ENCODE measurements around the gene BCAR3. TPM values are rescaled to one million over a fixed set of nuclear protein-coding genes. Genes with fewer than 3 reads are reported as not detected.
A peak's percentile ranks its signal among the peaks of the same experiment; 100 is the strongest.

BCAR3 gene
- total RNA-seq = 25.2 and 39.3 TPM in 2 replicates

DNA sequence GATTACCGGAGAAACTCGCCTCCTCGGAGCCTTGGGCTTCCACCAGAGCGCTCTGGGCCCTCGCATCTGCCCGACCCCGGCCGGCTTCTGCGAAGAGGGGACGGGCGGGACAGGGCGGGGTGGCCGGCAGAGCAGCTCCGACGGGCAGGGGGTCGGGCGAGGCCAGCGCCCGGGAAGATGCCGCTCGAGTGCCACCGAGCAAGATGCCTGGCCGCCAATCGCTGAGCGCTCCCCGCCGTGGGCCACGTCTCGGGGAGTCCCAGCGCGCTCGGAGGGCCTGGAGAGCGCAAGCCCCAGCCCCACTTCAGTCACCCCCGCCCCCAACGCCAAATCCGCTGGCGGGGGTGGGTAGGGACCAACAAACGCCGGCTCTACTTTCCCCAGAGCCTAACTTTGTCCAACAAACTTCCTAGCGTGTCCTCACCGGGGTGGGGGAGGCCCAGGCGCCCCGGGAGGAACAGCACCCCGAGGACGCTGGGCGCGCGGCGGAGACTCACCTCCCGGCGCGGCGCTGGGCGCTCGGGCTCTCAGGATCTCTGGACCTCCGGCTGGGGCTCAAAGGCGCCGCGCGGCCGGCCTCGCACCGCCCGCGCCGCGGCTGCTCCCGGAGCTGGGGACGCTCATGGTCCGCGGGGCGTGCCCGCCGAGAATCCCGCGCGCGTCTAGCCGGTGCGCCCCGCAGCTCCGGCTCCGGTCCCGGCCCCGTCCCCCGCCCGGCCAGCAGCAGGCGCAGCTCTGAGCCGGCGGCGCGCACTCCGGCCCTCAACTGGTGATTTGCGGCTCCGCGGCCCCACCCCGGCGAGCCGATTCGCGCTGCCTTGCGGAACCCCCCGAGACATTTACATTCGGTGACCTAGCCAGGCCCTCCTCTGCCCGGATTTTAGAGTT lies at the start of gene BCAR3:
BCAR3 (minus strand) TSS at position 737 of the 888 bp plus-strand sequence. CDS start 6,907 bp downstream, outside the sequence.
- DNase-seq (ENCODE audit: low read depth in 2 of 2) = peak in 1 of 2 donors; percentile 81

DNA sequence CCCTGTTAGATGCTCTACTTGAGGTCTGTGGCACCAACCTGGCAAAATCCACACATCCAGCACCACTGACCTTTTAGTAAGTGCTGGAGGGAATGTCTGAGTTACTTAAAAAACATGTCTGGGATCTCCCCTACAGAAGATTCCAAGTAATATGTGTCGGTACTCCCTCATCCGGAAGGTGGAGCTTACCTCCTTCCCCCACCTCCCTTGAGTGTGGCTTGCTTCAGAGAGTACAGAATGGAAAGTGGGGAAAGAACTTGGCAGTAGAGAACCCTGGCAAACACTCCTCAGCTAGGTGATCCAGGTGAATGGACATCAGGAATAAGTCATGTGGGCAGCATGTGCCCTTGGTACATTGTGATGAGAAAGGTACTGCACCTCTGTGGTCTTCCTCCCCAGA lies 49.0 kb upstream of the BCAR3 start:
- no peak for DNase-seq (ENCODE audit: low read depth in 2 of 2)

DNA sequence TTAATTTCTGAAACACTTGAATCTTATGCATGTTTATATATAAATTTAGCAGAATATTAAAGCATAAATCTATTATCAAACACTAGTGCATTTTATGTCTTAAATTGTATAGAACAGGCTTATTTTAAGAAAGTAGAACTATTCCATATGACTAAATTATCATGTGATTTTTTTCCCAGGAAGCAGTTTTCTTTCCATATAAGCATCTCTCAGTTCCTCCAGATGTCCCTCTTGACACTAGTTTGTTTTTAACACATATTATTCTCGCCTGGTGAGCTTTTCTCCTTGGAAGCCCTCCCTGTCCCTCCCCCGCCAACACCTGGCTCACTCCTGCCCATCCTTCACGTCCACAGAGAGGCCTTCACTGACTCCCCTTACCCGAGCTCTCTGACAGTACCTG lies 48.3 kb upstream of the BCAR3 start:
- DNase-seq (ENCODE audit: low read depth in 2 of 2) = no peak

DNA sequence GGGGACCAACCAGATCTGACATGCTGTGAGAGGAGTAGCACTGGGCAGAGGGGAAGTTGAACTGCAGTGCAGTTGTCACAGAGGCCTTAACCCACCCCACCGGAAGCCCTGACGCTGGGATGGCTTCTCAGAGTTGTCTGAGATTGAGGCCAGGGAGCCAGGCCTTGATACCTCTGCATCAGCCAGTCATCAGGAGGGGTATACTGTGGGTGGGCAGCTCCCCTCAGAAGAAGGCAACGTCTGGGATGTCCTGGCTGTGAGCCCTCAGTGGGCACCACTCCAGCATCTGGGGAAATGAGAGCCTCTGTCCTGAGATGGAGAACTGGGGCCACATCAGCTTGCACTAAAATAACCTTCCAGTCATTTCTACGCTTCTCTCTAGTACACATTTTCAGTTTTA lies 47.9 kb upstream of the BCAR3 start:
- no peak for DNase-seq (ENCODE audit: low read depth in 2 of 2)

DNA sequence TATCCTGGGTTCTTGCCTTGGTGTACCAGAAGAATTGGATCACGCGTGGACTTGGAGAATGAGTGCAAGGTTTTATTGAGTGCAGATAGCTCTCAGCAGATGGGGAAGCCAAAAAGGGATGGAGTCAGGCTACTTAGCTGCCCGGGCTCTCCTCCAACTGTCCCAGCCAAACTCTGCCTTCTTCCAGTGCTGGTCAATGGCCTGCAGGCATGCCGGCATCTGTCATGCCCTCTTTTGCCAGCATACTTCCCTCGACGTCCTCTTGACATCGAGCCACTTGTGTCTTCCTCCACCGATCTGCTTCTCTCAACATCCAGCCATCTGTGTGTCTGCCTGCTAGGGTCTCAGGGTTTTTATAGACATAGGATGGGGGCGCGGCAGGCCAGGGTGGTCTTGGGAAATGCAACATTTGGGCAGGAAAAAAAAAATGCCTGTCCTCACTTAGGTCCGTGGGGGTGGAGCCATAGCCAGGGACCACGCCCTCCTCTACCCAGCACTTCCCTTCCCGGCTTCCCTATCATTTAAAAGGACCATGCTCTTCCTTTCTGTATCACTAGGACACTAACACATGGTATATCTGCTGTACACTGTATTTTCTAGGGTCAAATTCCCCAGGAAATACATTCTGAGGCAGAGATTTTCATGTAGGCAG lies 47.0 kb upstream of the BCAR3 start:
- no peak for DNase-seq (ENCODE audit: low read depth in 2 of 2)

DNA sequence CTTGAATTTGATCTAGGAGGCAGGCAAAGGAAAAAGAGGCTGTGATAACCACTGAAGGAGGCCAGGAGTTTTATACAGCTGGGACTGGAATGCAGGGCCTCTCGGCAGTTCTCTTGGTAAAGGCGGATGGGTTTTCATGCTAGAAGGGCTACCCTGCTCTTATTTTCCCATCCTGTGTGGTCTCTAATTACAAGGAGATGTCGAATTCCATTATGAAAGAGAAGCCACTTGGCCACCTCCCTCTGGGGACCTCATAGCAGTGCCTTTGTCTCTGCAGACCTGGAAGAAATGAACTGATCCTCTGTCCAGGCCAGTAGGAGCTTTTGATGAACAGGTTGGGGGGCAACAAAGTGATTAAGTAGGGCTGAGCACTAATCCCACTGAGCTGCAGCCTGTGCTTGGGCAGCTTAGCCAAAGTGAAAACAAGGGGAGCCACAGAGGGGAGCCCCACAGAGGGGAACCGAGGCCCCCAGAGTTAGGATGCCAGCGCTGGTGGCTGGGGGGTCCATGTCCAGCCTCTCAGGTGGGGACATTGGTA lies 42.2 kb upstream of the BCAR3 start:
- no peak for DNase-seq (ENCODE audit: low read depth in 2 of 2)

DNA sequence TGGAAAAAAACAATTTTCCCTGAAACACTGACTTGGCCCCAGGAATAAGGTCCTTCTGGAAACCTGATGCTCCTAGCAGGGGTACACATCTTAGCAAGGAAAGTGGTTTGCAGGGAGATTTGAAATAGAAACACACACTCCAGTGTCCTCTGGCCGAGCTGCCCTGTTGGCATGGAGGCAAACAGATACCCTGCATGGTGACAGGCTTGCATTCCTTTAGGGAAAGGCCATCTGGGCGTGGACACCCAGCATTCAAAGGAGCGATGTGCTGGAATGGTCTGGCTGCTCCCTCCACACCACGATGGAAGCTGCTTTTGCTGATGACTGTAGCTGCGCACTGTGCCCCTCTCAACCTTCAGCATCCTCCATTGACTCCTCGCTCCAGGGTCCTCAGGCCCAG lies 41.5 kb upstream of the BCAR3 start:
- DNase-seq (ENCODE audit: low read depth in 2 of 2) = no peak

DNA sequence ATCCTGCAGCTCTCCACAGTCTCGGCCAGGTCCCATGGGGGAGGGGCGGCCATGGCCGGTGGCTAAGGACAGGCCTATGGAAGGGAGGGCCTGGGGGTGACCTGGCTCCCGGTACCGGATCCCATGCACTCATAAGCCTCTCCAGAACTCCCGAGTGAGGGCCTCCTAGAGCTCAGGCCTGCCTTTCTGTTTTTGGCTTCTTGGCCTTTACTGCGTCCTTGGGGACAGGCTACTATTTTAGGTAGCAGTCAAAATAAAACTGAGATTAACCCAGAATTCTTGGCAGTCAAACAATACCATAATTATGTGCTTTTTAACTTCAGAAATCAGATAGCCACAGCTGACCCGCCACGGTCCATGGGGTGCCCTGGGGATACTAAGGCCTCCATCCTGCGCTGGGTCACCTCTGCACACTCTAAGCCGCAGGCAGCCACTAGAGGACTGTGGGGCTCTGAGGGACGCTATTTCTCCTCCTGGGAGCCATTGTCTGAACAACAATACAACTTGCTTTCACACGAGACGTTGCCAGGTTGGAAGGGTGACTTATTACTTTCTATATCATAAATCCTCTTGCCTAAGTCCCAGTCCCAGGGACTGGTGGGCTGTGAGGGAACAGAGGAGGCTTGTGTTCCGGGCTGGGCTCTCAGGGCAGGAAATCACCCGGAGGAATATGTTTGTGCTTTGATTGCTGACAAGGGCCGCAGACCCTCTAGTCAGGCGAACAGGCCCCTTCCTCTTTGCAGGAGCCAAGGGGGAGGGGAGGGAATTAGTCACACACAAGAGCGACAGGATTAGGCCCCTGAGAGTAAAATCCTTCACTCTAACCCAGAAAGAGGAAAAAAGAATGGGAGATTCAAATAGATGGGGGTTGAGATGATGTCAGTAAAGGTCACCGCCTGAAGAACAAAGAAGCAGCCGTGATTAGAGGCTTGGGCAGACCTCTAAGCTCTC lies 40.7 kb upstream of the BCAR3 start:
- peak in 1 of 2 donors; percentile 71 for DNase-seq (ENCODE audit: low read depth in 2 of 2)

DNA sequence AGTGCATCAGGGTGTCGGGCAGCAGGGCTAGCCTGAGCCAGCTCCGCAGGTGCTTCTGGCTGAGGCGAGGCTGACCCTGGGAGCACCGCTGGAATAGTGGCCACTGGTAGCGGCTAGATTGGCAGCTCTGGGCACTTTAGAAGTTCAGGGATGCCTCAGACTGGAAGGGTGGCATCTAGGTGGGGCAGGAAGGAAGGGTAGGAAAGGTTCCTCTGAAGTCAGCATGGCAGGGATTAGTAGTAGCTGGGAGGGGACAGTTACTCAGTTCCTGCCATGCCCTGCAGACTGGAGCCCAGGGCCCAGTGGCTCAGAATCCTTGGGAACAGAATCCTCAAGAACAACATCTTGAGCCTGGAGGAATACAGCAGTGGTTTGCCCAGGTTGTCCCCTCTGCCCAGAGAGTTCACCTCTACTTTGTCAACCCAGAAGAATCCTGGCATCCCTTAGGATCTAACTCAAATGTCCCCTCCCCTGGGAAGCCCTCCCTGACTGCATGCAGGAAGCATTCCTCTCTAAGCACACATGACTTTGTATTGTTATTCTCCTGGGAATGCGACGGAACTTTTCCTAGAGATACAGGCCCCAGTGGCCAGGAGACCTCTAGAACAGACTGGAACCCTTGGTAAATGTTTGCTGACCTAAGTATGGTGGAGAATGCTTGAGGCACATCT lies 39.5 kb upstream of the BCAR3 start:
- DNase-seq (ENCODE audit: low read depth in 2 of 2) = no peak

DNA sequence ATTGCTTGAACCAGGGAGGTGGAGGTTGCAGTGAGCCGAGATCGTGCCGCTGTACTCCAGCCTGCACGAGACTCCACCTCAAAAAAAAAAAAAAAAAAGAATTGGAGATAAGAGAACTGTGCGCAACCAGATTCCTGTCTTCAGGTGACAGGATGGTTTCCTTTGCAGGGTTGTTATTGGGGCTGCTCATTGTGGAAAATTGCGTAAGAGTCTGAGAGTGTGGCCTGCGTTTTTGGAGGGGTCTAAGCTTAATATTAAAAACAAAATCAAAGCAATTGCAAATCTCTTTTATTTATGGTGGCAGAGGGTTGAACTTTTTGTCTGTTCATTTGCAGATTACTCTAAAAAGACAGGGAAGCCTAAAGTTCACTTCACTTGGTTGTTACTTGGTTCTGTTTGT lies 36.0 kb upstream of the BCAR3 start:
- DNase-seq (ENCODE audit: low read depth in 2 of 2) = no peak

DNA sequence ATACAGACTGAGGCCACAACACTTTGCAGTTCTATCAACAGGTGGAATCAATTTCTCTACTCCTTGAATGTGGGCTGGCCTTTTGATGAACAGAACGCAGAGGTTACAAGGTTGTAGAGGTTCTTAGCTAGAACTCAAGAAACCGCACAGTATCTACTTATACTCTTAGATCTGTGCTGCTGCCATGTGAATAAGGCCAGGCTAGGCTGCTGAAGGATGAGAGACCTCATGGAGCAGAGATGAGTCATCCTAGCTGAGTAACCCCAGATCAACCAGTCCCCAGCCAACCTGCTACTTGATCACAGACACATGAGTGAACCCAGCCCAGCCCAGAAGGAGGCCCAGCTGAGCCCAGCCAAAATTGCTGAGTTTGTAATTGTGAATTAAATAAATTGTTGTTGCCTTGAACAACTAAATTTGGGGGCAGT lies 35.3 kb upstream of the BCAR3 start:
- DNase-seq (ENCODE audit: low read depth in 2 of 2) = no peak

DNA sequence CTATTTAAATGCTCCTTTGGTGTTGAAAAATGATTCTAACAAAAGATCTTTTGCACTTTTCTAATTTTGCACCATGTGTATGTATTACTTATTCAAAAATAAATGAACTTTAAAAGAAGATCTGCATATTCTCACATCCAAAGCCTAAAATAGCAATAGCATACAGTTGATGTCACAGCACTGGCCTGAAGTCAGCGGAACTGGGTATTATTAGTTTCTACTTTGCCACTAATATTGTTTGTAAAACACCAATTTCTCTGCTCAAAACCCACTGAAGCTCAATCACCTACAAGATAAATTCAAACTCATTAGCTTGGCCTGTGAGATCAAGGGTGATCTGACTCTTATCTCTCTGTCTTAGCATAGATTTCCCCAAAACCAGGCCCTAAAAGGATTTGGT lies 34.5 kb upstream of the BCAR3 start:
- no peak for DNase-seq (ENCODE audit: low read depth in 2 of 2)

DNA sequence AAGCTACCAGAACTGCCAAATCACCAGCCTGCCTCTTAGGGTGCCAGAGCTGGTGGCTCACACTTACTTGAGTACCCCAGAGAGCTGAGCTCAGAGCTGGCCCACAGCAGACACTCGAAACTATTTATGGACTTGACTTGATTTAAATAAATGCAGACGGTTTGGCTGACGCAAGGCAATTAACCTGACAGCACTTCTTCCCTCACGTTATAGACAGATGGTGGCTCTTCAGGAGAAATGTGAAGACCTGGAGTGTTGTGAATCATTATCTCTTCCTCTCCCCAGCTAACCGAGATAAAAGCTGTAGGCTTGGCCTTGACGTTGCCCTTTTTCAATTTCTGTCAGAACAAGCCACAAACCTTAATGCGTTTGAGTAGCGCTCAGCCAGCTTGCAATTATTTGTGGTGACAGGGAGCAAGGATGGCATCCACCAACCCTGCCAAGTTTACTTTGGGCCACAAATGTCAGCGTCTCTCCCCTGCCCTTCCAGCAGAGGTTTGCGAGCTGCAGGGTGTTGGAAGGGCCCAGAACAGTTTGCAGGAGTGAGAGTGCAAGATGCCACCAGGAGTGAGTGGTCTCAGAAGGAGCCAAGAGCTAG lies 34.0 kb upstream of the BCAR3 start:
- no peak for DNase-seq (ENCODE audit: low read depth in 2 of 2)

DNA sequence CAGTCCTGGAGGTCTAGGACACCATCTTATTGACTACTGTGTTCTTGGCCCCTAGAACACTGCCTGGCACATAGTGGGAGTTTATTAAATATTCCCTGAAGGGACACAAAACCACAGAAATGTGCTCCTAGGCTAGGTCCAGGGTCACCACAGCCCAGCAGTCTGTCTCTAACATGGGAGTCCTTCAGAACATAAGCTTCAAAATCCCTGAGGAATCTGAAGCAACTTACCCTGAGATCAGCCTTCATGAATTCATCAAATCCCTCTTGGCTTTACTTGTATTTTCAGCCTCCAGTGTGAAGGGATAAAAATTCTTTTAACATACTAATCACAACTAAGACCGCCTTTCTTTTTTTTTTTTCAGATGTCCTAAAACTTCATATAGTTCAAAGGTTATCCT lies 32.7 kb upstream of the BCAR3 start:
- no peak for DNase-seq (ENCODE audit: low read depth in 2 of 2)

DNA sequence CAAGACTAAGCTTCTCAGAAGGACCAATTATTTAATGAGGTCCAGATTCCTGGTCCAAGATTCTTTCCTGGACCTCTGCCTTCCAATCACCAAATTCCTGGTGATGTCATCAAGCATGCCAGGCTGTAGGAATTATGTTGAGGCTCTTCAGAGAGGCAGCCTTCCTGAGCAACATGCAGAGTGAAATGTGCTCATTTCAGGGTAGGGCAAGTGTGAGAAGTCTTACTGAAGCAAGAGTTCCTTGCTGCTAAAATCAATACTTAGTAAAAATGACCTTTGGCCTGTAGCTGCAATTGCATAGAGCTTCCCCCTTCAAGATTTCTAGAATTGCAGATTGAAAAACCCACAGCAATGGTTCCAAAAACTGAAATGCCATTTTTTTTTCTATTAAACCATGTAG lies 31.7 kb upstream of the BCAR3 start:
- DNase-seq (ENCODE audit: low read depth in 2 of 2) = no peak

DNA sequence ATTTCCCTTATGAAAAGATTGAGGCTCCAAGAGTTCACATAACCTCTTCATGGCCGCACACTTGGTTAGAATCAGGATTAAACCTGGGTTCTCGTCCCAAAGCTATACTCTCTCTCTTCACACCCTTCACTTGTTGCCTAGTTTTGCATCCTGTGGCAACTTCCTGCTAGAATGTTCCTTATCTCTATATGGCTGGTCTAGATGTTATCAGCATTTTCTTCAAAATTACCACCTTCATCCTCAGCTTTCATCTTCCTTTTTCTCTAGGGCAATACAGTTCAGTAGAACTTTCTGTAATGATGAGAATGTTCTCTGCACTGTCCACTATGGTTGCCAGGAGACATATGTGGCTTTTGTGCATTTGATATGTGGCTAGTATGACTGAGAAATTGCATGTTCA lies 31.1 kb upstream of the BCAR3 start:
- DNase-seq (ENCODE audit: low read depth in 2 of 2) = no peak

DNA sequence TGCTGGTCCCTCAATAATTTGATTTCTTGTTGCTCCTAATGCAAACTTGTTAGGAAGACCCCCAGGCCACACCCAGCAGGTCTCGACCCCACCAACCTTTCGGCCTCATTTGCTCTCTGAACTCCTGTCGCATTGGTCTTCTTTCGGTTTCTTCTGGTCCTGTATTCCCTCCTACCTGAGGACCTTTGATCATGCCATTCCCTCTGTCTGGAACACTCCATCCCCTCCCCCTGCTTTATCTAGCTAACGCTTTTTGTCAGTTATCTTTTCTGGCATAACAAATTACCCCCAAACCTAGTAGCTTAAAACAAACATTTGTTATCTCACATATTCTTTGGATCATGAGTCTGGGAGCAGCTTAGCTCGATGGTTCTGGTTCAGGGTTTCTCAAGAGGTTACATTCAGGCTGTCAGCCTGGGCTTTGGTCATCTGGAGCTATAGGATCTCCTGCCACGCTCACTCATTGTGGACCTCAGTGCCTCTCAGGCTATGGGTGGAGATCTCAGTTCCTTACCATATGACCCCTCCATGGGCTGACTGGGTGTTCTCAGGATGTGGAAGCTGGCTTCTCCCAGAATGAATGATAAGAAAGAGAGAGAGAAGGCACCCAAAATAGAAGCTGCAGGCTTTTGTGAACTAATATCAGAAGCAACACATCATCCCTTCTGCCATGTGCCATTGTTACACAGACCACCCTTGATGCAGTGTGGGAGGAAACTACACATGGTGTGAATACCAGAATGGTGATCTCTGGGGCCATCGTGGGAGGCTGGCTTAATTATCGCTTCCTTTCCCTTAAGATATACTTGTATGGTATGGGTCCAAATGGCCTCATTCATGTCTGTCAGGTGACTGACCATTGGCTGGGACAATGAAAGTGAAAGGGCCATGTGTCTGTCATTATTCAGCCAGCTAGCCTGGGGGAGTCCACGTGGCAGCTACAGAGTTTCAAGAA lies 29.1 kb upstream of the BCAR3 start:
- DNase-seq (ENCODE audit: low read depth in 2 of 2) = no peak

DNA sequence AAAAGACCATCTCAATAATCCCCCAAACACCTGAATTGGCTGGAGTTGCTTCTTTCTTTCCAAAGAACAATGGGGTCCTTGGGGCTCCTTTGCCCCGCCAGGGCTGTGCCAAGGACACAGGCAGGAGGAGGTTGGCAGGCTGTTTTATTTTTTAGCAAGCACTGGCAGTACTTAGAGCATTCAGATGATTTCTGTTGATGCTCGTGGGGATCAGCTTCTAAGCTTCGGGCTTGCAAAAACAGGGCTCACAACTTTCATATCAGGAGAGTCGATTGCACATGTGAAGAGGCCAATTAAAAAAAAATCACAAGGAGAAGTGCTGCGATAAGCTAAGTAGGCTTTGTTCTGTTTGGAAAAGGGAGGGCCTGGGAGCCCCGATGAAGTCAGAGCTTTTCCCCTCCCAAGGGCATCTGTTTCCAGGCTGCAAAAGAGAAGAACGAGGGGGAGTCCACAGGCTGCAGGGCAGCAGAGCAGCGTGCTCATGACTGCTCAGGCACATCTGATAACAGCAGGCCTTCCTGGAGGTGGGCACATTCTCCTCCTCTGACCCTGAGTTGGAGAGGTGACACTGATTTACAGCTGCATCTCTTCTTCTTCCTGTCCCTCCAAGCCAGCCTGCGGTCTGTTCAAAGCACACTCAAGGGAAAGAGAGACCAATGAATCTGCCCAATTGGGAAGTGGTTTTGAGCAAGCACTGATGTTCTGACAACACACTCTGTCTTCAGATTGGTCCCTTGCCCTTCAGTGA lies 27.3 kb upstream of the BCAR3 start:
- no peak for DNase-seq (ENCODE audit: low read depth in 2 of 2)

DNA sequence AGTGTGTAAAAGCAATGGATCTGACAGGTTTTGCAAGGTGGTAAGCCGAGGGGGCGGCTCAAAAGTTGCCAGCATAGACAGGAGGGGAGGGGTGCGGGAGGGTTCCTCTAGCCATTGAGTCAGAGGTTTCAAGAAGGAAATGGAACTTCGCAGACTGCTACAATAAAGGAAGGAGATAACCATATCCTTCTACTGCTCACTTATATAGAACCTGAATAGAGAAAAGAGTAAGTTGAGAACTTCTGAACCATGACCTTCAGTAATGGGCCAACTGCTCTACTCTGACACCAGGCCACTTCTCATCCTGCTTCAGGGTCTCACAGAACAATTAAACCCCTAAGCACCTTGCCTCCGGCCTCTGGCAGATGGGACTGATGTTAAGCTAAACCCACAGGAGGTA lies 26.3 kb upstream of the BCAR3 start:
- no peak for DNase-seq (ENCODE audit: low read depth in 2 of 2)
